GM19099 (cell line): Measurements from ENCODE around the gene OR6C3.

Source experiments
- POLR2A ChIP-seq: IDR thresholded peaks from 3 replicates; pipeline ENCODE4 v1.6.1; 2011; ENCODE audit warnings: low read depth; ENCODE audit not compliant: insufficient read length; ENCODE audit errors: extremely low read depth

The OR6C3 gene

DNA sequence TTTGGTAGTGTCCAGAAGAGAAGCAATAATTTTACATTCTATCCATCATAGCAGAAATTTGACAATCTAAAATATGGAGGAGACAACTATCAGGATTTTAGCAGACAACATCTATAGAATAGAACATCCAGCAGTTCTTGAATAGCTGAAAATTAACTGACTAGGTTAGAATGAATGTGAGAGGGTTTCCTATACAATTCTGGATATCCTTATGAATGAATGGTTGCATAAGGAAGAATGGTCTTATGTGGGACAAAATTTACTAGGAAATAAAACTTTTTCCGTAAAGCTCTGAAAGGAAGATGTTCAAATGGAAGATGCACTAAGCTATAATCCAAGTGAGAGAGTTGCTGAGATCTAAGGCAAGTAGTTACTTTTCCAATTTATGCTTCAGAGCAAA lies at the start of gene OR6C3:
Gene OR6C3, plus strand, starts transcription at position 301 of the 400 bp plus-strand sequence. CDS start 955 bp downstream, outside the sequence.
- no peak for TF ChIP-seq POLR2A

DNA sequence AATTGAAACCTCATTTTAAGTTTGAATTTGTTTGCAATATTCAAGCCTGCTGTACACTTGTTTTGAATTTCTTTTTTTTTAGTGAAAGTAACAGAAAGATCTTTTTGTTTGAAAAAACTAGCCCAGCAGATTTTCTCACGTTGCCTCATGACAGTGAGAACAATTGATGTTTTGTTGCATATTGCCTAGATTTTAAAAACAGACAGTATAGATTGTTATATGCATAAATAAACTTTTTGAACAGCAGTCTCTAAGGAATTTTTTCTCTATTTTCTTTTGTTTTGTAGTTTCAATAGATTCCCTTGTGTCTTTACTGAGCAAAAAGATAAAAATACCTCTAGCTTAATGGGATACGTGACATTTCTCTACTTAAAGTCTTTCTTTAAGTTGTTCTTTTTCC lies 49.6 kb upstream of the OR6C3 start:
- no peak for TF ChIP-seq POLR2A

DNA sequence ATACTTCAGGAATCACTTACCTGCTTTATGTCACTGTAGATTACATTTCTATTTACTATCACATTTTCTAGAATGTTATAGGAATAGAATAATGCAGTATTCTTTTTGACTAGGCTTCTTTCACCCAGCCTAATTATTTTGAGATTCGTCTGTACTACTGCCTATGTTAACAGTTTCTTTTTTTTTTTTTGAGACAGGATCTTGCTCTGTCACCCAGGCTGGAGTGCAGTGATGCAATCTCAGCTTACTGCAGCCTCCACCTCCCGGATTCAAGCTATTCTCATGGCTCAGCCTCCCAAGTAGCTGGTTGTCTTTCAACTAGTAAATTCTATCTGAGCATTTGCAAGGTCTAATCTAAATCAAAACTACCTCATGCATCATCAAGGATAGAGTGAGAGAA lies 40.5 kb upstream of the OR6C3 start:
- no peak for TF ChIP-seq POLR2A

DNA sequence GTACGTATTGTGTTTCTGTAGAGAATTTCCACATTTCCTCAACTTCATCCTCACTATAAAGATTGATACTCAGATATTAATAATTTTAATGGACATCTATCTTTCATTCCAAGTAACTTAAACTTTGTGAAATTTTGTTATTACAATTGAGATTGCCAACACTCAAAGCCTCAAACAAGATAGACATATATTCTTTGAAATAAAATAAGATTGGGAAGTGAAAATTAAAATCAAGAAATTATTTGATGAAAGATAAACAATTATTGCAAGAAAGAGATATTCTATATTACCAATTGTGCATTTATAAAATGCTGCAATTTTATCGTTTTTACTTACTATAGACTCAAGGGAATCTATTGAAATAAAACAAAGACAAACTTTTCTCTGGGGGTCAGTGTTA lies 34.1 kb upstream of the OR6C3 start, which contains the start of gene OR6C6:
Gene OR6C6, minus strand, starts transcription at position 101 of the 400 bp plus-strand sequence. CDS start 1,337 bp downstream, outside the sequence.
- no peak for TF ChIP-seq POLR2A

DNA sequence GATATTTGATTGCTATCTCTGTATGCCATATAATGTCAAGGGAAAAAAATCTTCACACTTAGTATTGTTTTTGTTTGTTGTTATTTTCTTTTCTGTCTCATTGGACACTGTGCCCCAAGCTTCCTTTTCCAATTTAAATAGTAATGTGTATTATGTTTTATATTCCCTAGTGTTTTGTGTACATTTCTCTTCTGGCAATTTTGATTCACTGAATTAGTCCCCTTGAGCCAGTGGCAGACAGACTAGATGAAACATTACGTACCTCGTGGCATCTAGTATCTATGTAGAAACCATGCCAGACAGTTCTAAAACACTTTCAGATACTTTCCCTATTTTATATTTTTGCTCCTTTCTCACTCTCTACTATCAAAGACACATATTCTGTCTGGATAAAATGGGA lies 16.5 kb upstream of the OR6C3 start, which contains the start of gene OR6C1:
Gene OR6C1, plus strand, starts transcription at position 301 of the 400 bp plus-strand sequence. CDS start 6,257 bp downstream, outside the sequence.
- TF ChIP-seq POLR2A = no peak

DNA sequence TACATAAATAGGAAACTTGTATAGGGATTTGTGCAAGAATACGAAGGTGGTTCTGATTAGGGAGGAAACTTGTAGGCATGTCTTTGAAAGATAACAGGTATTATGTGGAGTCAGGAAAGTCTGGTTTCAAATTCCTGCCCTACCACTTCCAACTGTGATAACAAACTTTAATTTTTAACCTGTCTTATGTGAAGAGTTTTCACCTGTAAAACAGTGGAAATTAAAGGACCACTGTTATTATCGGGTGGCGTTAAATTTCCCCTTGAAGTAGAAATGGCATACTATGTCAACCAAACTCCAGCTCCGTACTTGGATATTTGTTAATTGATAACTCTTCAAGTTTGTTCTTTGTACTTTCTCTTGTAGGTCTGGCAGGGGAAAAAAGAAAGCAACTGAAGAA lies 10.3 kb upstream of the OR6C3 start:
- TF ChIP-seq POLR2A = no peak

DNA sequence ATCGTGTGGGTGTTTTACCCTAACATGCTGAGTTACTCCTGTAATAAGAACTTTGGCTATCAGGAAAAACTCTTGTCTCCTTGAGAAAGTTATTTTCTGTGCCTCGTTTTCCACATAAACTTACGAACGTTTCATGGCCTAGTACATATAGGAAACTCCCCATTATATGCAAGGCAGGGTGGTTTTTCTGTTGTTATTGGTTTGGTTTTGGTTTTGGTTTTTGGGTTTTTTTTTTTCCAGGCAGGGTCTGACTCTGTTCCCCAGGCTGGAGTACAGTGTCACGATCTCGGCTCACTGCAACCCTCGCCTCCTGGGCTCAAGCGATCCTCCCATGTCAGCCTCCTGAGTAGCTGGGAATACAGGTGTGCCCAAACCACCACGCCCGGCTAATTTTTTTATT lies 5.5 kb downstream of the OR6C3 start:
- TF ChIP-seq POLR2A = no peak

DNA sequence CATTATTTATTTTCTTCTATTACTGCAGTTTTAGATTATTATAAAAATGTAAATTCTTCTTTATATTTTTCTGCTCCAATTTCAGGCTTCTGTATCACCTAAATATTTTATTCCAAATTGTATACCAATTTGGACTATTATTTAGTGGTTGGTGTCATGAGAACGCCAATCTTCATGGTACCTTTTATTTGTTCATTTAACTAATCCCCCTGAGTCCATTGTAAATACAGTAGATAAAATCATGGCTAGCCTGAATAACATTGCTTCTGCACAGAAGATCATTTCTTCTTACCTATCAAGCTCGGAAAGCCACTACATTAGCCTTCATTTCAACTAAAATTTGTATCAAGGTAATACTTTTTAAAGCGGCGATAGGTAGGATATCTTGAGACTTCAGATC lies 32.1 kb downstream of the OR6C3 start, which contains the start of gene OR6C75:
Gene OR6C75, plus strand, starts transcription at position 301 of the 400 bp plus-strand sequence. CDS start 2,136 bp downstream, outside the sequence.
- no peak for TF ChIP-seq POLR2A

DNA sequence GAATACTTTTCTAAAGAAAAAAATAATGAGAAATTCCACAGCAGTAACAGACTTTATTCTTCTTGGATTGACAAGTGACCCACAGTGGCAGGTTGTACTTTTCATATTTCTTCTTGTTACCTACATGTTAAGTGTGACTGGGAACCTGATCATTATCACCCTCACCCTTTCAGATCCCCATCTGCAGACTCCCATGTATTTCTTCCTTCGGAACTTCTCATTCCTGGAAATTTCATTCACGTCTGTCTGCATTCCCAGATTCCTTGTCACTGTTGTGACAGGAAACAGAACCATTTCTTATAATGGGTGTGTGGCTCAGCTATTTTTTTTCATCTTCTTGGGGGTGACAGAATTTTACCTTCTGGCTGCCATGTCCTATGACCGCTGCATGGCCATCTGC lies 34.5 kb downstream of the OR6C3 start:
- no peak for TF ChIP-seq POLR2A

DNA sequence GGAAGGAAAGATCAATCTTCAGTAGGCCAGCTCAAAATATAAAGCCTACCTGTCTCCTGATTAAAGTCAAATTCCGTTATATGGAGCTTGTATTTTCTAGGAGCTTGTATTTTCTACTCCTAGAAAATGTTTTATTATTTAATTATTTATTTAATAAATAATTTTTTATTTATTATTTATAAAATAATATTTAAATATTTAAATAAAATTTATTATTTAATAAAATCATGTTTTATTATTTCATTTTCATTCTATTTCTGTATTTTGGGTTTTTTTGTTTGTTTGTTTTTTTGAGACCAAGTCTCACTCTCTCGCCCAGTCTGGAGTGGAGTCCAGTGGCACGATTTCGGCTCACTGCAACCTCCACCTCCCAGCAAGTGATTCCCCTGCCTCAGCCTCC lies 42.0 kb downstream of the OR6C3 start:
- no peak for TF ChIP-seq POLR2A
